AG10803 (cell line): ENCODE results near the gene KCNK18.

ENCODE experiments used
- DNase-seq: peaks from one replicate; pipeline ENCODE4 v3.0.0; 2010; ENCODE audit warnings: low read depth
- H3K4me3 ChIP-seq: 2 replicates; pipeline ENCODE4 v1.5.1; 2011; ENCODE audit warnings: mild to moderate bottlenecking, low read length, control low read depth
- CTCF ChIP-seq: conservative IDR thresholded peaks from 2 replicates; pipeline ENCODE4 v1.5.1; 2011; ENCODE audit warnings: mild to moderate bottlenecking, low read length, control low read depth, inconsistent platforms

KCNK18 gene

DNA sequence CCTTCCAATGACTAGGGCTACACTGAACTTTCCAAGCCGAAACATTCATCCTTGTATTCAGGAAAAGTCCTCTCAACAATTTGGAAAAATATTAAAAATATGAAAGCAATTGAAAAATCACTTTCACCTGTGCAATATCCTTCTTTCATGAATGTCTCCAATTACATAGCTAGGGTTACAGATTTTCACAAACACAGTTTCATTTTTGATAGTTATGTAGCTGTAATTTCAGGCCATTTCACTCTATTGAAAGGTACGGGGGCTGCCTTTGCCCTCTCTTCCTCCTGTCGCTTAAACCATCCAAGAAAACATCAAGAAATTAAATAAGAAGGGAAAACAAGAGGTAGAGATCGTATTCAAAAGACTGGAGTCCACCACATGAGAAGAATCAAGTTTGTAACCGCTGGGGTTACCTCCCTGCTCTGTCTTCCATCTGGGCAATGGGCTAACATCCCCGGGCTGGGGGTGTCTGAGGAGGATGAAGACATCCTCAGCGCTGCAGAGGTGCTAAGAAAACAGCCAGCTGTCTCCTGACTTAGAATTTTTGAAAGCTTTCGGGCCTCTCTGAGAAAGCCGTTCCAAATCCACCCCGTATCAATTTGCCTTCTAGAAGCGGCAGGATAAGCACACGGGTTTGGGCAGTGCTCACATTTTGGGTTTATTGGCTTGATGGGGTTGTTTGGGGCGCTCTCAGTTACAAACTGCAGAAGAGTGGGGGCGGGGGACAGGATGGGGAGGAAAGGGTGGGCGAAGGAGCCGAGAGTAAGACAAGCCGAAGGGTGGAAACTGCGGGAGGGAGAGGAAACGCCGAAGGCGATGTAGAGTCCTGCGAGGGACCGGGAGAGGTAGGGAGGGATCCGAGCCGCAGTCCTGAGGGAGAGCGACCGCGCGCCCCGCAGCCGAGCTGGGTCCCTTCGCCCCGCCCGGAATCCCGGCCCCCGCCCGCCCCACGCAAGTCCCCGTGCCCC lies 34.9 kb upstream of the KCNK18 start:
- no peak for DNase-seq
- H3K4me3 ChIP-seq = no peak overlapping the region
- no peak for TF ChIP-seq CTCF

GRCh38 chr10:117163061-117163953 lies 34.0 kb upstream of the KCNK18 start:
- TF ChIP-seq CTCF = no peak
- no peak overlapping the region for H3K4me3 ChIP-seq
- DNase-seq = no peak

GRCh38 chr10:117163954-117164548 lies 33.2 kb upstream of the KCNK18 start:
- TF ChIP-seq CTCF = no peak
- no peak overlapping the region for H3K4me3 ChIP-seq
- no peak for DNase-seq

- TF ChIP-seq CTCF = no peak
- DNase-seq = no peak
- peak overlapping the region; percentile 42 for H3K4me3 ChIP-seq
Measured at GRCh38 chr10:117164592-117165537, 32.4 kb upstream of the KCNK18 start.

DNA sequence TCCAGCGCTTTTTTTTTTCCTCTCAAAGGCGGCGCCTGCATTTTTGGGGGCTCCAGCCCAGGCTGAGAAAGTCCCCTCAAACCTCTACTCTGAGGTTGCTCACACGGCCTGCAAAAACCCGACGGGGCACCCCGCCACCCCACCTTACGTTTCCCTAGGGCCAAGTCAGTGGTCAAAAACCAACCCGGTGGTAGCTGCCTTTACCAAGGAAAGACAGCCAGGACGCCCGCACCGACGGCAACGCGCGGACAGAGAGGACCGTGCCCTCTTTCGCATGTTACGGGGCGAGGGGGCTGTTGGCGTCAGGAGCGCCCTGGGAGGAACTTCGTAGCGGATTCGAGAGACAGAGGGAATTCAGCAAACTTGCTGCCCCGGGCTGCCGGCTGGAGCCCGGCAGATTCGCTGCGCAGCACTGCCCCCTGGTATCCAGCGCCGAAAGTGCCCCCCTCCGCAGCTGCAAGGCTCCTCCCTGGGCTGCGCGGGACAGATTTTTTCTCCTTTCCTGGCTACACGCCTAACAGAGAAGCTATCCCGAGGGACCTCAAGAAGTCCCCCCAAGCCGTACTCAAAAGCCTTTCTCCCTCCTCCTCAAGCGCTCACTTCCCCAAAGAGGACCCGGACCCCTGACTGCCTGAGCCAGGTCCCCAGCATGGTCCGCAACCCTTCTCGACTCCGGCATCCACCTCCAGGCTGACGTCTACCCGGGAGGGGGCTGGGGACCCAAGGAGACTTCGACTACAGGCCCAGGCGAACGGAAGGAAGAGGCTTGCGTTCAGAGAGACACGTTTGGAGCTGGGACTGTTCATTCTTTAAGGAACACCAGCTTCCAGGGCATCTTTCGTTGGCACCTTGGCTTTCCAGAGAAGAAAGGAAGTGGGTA lies 31.5 kb upstream of the KCNK18 start:
- DNase-seq = peak; percentile 41

More for the DNA sequence above, 31.5 kb upstream of the KCNK18 start:
- H3K4me3 ChIP-seq = peak overlapping the region; percentile 22; the same call in 1 of the 2 replicates
- TF ChIP-seq CTCF = peak; percentile 62
